ENCODE results near the gene KIF4A. TPM values are rescaled to one million over a fixed set of nuclear protein-coding genes. Genes with fewer than 3 reads are reported as not detected.
"Not testable (repeated sequence)": the region's sequence is repeated elsewhere in the genome, so short reads cannot be mapped to it uniquely, and the experiment has no call there.

The KIF4A gene
- total RNA-seq, 1 donor from 2014 or later: 0.38 TPM

DNA sequence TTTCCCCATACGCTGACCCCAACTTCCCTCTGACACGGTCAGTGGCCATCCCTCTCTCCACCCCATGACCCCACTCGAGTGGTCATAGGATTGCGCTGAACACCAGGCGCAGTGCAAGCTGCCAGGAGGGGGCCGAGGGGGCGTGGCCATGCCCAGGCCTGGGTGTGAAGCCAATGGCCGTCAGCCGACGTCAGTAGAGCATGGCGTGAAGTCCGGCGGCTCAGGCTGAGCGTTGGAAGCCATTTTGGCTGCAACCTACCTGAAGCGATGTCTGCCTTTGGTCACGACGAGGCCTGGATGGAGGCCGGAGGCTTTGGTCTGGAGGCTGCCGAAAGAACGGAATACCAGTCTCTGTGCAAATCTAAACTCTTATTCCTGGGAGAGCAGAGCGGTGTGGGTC is 8.0 kb upstream of the KIF4A start, which contains the start of gene RAB41:
RAB41 (plus strand) TSS at position 222 of the 400 bp plus-strand sequence; CDS start at position 268, 46 bp downstream.
- intact Hi-C loops (cut with DNase I): no loop called here
- no peak for DNase-seq (ENCODE audit: low spot score)

GRCh38 chrX:70289168-70289792 is 624 bp upstream of the KIF4A start:
- intact Hi-C loops (cut with DNase I): no loop called here
- no peak for DNase-seq (ENCODE audit: low spot score)

GRCh38 chrX:70292788-70293187 is 2.9 kb downstream of the KIF4A start:
- no peak for DNase-seq (ENCODE audit: low spot score)
- intact Hi-C loops (cut with DNase I): no loop called here

GRCh38 chrX:70293621-70294020 is 3.7 kb downstream of the KIF4A start:
- DNase-seq (ENCODE audit: low spot score): no peak
- intact Hi-C loops (cut with DNase I): no loop called here

DNA sequence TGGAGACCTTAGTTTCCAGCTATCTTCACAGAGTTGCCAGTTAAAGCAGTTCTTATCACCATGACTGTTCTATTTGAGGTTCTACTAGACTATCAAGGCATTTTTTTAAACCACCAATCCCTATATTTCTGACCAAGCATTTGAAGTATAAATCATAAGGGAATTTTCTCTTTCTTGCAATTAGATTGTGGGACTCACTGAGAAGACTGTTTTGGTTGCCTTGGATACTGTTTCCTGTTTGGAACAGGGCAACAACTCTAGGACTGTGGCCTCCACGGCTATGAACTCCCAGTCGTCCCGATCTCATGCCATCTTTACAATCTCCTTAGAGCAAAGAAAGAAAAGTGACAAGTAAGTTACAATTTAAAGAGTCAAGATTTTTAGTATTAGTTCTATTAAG is 11.8 kb downstream of the KIF4A start:
- no peak for DNase-seq (ENCODE audit: low spot score)
- intact Hi-C loops (cut with DNase I): no loop called here

GRCh38 chrX:70313503-70313902 is 23.6 kb downstream of the KIF4A start:
- intact Hi-C loops (cut with DNase I): no loop called here
- no peak for DNase-seq (ENCODE audit: low spot score)

- intact Hi-C loops (cut with DNase I): no loop called here
- no peak for DNase-seq (ENCODE audit: low spot score)
Measured at GRCh38 chrX:70322784-70323183, 32.9 kb downstream of the KIF4A start.

DNA sequence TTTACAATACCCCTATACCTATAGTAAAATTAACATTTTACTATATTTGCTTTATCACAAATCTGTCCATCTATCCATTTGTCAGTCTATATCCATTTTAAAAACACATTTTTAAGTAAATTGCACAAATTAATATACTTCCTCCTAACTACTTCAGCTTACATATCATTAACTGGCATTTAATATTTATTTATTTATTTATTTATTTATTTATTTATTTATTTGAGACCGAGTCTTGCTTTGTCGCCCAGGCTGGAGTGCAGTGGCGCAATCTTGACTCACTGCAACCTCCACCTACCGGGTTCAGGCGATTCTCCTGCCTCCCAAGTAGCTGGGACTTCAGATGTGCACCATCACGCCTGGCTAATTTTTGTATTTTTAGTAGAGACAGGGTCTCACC is 33.7 kb downstream of the KIF4A start:
- intact Hi-C loops (cut with DNase I); DNase-seq (ENCODE audit: low spot score): not testable (repeated sequence)

DNA sequence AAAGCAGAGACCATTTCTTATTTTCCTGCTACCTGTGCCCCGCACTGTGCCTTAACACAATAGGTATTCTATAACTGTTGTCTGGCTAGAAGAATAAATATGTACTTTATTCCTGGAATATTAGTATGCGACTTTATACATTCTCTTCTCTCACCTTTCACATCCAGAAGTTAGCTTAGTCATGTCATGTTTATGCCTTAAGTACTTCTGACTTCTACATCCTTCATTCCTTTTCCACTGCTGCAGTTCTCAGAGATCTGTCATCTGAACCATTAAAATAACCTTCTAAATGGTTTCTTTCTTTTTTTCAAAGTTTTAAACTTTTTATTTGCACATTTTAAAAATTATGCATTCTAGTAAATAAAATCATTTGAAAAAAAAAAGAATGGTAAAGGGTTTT is 34.4 kb downstream of the KIF4A start:
- intact Hi-C loops (cut with DNase I): no loop called here
- no peak for DNase-seq (ENCODE audit: low spot score)

GRCh38 chrX:70331161-70331560 is 41.3 kb downstream of the KIF4A start:
- intact Hi-C loops (cut with DNase I): no loop called here

DNA sequence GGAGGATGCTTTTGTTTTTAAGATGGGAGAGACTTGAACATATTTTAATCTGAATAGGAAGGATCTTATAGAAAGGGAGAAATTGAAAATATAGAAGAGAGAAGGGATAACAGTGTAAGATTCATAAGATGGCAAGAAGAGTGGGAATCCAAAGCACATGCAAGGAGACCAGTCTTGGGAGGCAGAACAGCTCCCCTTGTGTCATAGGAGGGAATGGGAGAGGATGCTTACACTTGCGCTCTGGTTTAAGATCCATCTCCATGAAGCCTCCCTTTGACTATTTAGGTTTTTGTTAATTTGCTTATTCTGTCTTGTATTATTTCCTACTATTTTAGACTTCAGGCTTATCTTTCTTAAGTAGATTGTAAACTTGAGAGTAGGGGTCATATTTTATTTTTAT is 42.7 kb downstream of the KIF4A start:
- DNase-seq (ENCODE audit: low spot score): no peak
- intact Hi-C loops (cut with DNase I): no loop called here

More at GRCh38 chrX:70331161-70331560, 41.3 kb downstream of the KIF4A start:
- DNase-seq (ENCODE audit: low spot score): no peak

DNA sequence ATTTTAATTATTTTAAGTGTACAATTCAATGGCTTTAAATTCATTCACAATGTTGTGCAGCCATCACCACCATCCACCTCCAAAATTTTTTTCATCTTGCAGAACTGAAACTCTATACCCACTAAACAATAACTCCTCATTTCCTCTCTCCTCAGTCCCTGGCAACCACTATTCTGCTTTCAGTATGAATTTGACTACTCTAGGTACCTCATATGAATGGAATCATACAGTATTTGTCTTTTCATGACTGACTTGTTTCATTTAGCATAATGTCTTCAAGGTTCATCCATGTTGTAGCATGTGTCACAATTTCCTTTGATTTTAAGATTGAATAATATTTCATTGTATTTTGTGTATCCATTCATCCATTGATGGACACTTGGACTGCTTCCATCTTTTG is 46.9 kb downstream of the KIF4A start:
- intact Hi-C loops (cut with DNase I): no loop called here
- DNase-seq (ENCODE audit: low spot score): no peak

DNA sequence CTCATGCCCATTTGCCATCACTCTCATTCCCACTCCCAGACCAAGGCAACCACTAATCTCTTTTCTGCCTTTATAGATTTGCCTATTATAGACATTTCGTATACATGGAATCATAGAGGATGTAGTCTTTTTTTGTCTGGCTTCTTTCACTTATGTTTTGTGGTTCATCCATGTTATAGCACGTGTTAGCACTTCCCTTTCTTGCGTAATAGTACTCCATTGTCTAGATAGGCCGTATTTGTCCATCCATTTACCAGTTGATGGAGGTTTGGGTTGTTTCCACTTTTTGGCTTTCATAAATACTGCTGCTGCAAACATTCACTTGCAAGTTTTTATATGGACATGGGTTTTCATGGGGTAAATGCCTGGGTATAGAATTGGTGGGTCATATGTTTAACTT is 48.4 kb downstream of the KIF4A start:
- intact Hi-C loops (cut with DNase I): no loop called here
- DNase-seq (ENCODE audit: low spot score): no peak

DNA sequence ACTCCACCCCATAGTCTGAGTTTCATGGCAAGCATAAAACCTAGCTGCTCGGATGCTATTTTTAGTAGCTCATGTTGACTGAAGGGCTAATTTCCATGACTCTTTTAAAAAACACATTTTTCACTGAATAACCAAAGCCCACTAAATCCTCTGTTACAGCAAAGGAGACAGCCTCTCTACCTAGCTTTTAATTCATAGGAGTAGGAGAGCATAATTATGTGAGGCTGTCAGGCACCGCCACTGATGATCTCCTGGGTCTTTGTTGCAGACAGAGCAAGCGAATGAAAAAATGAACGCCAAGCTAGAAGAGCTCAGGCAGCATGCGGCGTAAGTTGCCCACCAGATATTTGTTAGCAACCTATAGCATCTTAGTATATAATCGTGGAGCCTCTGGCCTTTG is 53.5 kb downstream of the KIF4A start:
- no peak for DNase-seq (ENCODE audit: low spot score)
- intact Hi-C loops (cut with DNase I): no loop called here

DNA sequence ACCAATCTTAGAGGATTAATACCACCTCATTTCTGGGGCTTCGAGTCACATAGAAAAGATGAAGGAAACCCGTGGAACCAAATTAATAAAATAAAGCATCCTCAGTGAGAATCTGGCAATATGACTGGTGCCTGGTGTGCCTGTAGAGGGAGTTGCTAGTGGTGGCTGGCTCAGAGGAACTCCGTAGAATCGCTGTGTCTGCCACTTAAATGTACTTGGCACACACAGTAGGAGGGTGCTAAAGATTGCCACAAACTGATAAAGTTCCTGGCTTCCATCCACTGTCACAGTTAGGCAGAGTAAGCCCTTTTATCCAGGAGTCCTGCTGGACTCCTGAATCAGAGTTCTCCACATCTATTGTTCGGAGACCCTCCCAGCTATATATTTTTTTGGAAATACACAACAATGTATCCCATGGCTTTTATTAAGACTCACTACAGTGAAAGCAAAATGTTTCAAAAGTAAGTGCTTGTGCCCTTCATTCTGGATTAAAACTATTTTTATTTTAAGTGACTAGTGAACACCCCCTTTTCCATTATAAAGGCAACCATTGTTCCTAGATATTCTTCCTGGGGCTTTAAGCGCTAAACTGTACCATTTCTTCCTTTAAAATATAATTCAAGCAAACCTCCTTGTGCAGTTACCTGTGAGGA is 56.6 kb downstream of the KIF4A start:
- intact Hi-C loops (cut with DNase I): no loop called here

GRCh38 chrX:70348825-70349224 is 58.9 kb downstream of the KIF4A start:
- intact Hi-C loops (cut with DNase I); DNase-seq (ENCODE audit: low spot score): not testable (repeated sequence)

More for the DNA sequence above, 56.6 kb downstream of the KIF4A start:
- no peak for DNase-seq (ENCODE audit: low spot score)

- intact Hi-C loops (cut with DNase I); DNase-seq (ENCODE audit: low spot score): not testable (repeated sequence)
Measured at GRCh38 chrX:70349367-70350125, 59.6 kb downstream of the KIF4A start.

- intact Hi-C loops (cut with DNase I): no loop called here
- no peak for DNase-seq (ENCODE audit: low spot score)
Measured at GRCh38 chrX:70352496-70352895, 62.6 kb downstream of the KIF4A start.

DNA sequence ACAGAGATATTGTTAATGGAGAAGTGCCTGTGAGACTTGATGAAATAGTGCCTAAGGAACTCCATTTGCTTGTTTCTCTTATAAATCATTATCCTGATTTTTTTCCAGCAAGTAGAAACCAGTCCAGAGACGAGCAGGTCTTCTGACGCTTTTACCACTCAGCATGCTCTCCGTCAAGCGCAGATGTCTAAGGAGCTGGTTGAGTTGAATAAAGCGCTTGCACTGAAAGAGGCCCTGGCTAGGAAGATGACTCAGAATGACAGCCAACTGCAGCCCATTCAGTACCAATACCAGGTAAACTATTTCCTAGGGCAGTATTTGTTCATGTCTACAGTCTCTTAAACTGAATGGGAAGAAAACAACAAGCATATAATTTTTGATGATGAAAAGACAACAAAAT is 63.6 kb downstream of the KIF4A start:
- intact Hi-C loops (cut with DNase I): no loop called here
- no peak for DNase-seq (ENCODE audit: low spot score)

DNA sequence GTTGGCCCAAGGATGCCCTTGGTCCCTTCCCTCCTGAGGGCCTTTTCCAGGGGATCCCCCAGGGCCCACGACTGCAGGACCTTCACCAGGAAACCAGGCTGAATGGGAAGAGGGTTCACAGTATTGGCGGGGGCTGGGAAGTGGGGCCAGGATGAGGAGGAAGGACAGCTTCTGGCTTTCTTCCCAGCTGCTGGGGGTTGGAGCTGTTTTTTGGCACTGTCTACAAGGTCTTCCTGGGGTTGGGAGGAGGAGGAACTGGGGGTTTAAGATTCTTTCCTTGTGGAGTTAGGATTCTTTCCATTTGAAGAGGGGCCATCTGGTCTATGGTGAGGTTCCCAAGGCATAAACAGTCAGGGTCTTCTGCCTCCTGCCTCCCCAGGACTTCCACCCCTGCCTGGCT is 64.8 kb downstream of the KIF4A start:
- DNase-seq (ENCODE audit: low spot score): no peak
- intact Hi-C loops (cut with DNase I): no loop called here

GRCh38 chrX:70359458-70359857 is 69.6 kb downstream of the KIF4A start:
- intact Hi-C loops (cut with DNase I): no loop called here
- no peak for DNase-seq (ENCODE audit: low spot score)

Data from cardiac septum (tissue), 1 donor.